Measurements from ENCODE around the gene SH2D2A. TPM values are rescaled to one million over a fixed set of nuclear protein-coding genes. Genes with fewer than 3 reads are reported as not detected.

Gene SH2D2A
- not detected in 2 replicates for total RNA-seq (2014; rRNA removed; shearing (Covaris generic))
- 0.43 and 0.96 TPM in 2 replicates for polyA plus RNA-seq (2016; fragmentation: Nextera tagmentation; extraction: Ambion mirVana)

DNA sequence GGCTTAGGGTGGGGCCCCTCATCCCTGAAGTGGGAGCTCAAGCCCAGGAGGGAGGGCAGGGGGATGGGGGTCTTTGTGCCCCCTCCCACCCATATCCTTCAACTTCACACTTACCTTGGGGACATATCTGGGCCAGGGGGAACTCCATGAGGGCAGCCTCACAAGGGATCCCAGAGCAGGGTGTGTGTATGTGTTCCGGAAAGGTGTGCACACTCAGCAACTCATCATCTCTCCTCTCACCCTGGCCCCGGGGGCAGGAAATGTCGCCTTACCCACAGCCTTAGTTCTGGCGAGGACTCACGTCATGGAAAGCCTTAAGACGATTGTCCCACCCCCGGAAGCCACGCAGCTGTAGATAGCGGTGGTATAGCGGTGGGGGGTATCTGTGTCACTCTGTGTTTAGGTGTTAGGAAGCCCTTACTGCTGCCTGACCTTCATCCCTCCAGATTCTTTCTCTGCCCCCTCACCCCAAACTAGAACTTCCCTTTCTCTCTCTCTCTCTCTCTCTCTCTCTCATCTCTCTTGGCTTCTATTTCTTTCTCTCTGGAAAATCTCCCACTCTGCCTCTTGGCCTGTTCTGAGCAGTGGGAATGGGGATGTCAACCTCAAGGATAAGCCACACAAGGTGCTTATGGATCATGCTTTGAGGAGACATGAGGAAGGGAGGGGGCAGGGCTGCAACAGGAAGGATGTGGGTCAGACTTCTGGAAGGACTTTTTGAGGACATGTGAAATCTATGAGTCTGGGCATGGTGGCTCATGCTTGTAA, at the start of gene SH2D2A:
Gene SH2D2A (minus strand): TSS at position 288 of the 768 bp plus-strand sequence. CDS start 140 bp downstream, at position 148.
- in situ Hi-C loops (cut with MboI): no loop called here
- Histone ChIP-seq H3K4me2 (ENCODE audit: unreplicated experiment) (no peak within 1 kb of the TSS), H3F3A (ENCODE audit: insufficient read depth) (no peaks in the 10 kb centered on the region; the same call in 1 of the 2 replicates), H2AFZ (no peak within 1 kb of the TSS), H3K36me3 (ENCODE audit: low read depth) (no peaks in the 10 kb centered on the region), H3K9ac (no peak within 1 kb of the TSS), H4K20me1 (ENCODE audit: insufficient read depth) (no peaks in the 10 kb centered on the region), H3K27me3 (replicated peaks; ENCODE audit: insufficient read depth) (no peaks in the 10 kb centered on the region), H3K27ac (no peak within 1 kb of the TSS), H3K79me2 (ENCODE audit: insufficient read depth) (no peaks in the 10 kb centered on the region), H3K4me1 (ENCODE audit: insufficient read depth) (peaks cover 36% of the 10 kb centered on the region), H3K9me3 (ENCODE audit: low read depth) (no peaks in the 10 kb centered on the region), H3K9me2 (ENCODE audit: insufficient read depth) (no peaks in the 10 kb centered on the region), H3K4me3 (no peak within 1 kb of the TSS)
- TF ChIP-seq EZH2 (IDR thresholded peaks at IDR 0.05; ENCODE audit: insufficient read depth, poor library complexity, severe bottlenecking) (no peak), EZH2phosphoT487 (IDR thresholded peaks at IDR 0.05; ENCODE audit: insufficient read depth, low read depth) (no peak)
- WGBS, 2 experiments (ENCODE audit: low coverage in 1 of 2, low lambda C conversion rate in 2 of 2, missing lambda C conversion rate in 2 of 2): 40 to 42% methylated on average over 10 of the region's 10 CpGs
- DNase-seq: peak; percentile 58

DNA sequence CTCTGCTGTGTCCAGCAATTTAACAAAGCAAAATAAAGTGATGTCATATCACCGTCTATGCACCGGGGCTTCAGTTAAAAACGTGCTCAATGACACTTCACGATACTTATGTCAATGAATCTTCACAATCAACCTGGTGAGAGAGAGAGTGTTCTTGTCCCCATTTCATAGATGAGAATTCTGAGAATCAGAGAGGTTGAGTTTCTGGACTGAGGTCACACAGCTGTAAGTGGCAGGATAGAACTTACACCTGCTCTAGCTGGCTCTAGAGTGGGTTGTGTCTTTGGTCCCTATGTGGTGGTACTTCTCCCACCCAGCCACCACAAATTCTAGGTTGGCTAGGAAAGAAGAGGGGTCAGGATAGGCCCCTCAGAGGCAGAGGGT, 49.2 kb upstream of the SH2D2A start:
- Histone ChIP-seq H3K4me1 (ENCODE audit: insufficient read depth) (peaks cover 12% of the 10 kb centered on the region), H3K9me3 (ENCODE audit: low read depth) (no peaks in the 10 kb centered on the region), H3K4me2 (ENCODE audit: unreplicated experiment) (no peak overlapping the region), H3K27me3 (replicated peaks; ENCODE audit: insufficient read depth) (peaks cover 13% of the 10 kb centered on the region), H4K20me1 (ENCODE audit: insufficient read depth) (no peaks in the 10 kb centered on the region), H3F3A (ENCODE audit: insufficient read depth) (peaks cover 14% of the 10 kb centered on the region), H3K27ac (no peak overlapping the region), H3K79me2 (ENCODE audit: insufficient read depth) (no peaks in the 10 kb centered on the region), H2AFZ (no peak overlapping the region), H3K36me3 (ENCODE audit: low read depth) (no peaks in the 10 kb centered on the region), H3K9me2 (ENCODE audit: insufficient read depth) (no peaks in the 10 kb centered on the region), H3K9ac (no peak overlapping the region), H3K4me3 (no peak overlapping the region)
- WGBS, 2 experiments (ENCODE audit: low coverage in 1 of 2, low lambda C conversion rate in 2 of 2, missing lambda C conversion rate in 2 of 2): 68 to 70% methylated on average over 4 of the region's 4 CpGs
- DNase-seq: no peak
- TF ChIP-seq EZH2 (IDR thresholded peaks at IDR 0.05; ENCODE audit: insufficient read depth, poor library complexity, severe bottlenecking): no peak
- no peak for TF ChIP-seq EZH2phosphoT487 (IDR thresholded peaks at IDR 0.05; ENCODE audit: insufficient read depth, low read depth)
- in situ Hi-C loops (cut with MboI): loop anchor here (5.0 kb wide), 1 partner anchor 149 kb away; no protein-coding TSS in a partner anchor

DNA sequence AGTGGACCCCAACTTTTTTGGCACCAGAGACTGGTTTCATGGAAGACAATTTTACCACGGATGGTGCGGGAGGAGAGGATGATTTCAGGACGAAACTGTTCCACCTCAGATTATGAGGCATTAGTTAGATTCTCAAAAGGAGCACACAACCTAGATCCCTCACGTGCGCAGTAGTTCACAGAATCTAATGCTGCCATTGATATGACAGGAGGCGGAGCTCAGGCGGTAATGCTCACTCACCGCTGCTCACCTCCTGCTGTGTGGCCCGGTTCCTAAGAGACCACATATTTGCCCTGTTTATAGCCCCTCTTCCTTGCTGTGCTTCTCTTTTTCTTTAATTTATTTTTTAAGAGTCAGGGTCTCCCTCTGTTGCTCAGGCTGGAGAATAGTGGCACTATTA, 48.6 kb upstream of the SH2D2A start:
- WGBS, 2 experiments (ENCODE audit: low coverage in 1 of 2, low lambda C conversion rate in 2 of 2, missing lambda C conversion rate in 2 of 2): 84 to 85% methylated on average over 9 of the region's 9 CpGs
- in situ Hi-C loops (cut with MboI): loop anchor here (5.0 kb wide), 1 partner anchor 148 kb away; no protein-coding TSS in a partner anchor

DNA sequence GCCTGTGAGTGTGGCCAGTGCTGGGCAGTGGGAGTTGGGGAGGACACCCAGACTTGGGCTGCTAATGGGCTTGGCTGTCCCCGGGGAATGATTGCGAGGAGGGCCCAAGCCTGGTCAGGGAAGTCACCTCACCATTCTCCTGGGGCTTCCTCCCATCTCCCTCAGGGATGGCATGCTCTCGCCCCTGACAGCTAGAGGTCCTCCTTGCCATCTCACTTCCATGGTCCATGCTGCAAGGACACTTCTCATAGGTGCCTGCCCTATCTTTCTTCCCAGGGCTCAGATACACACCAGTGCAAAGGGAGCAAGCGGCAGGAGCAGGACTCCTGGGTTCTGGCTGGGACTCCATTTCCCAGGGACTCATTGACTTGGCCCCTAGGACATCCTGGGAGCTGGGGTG, 48.1 kb upstream of the SH2D2A start:
- Histone ChIP-seq H3K36me3 (ENCODE audit: low read depth) (no peaks in the 10 kb centered on the region), H3K27me3 (replicated peaks; ENCODE audit: insufficient read depth) (peaks cover 13% of the 10 kb centered on the region), H3K27ac (no peak overlapping the region), H3K4me1 (ENCODE audit: insufficient read depth) (peaks cover 3% of the 10 kb centered on the region; the same call in 1 of the 2 replicates), H3K9me3 (ENCODE audit: low read depth) (no peaks in the 10 kb centered on the region), H3K9ac (no peak overlapping the region), H4K20me1 (ENCODE audit: insufficient read depth) (no peaks in the 10 kb centered on the region), H2AFZ (no peak overlapping the region), H3F3A (ENCODE audit: insufficient read depth) (peaks cover 3% of the 10 kb centered on the region; the same call in 1 of the 2 replicates), H3K9me2 (ENCODE audit: insufficient read depth) (no peaks in the 10 kb centered on the region), H3K4me3 (no peak overlapping the region), H3K79me2 (ENCODE audit: insufficient read depth) (no peaks in the 10 kb centered on the region), H3K4me2 (ENCODE audit: unreplicated experiment) (no peak overlapping the region)
- no peak for DNase-seq
- in situ Hi-C loops (cut with MboI): loop anchor here (5.0 kb wide), 1 partner anchor 147 kb away; no protein-coding TSS in a partner anchor
- WGBS, 2 experiments (ENCODE audit: low coverage in 1 of 2, low lambda C conversion rate in 2 of 2, missing lambda C conversion rate in 2 of 2): 77 to 83% methylated on average over 4 of the region's 4 CpGs
- no peak for TF ChIP-seq EZH2 (IDR thresholded peaks at IDR 0.05; ENCODE audit: insufficient read depth, poor library complexity, severe bottlenecking)
- no peak for TF ChIP-seq EZH2phosphoT487 (IDR thresholded peaks at IDR 0.05; ENCODE audit: insufficient read depth, low read depth)

More for the DNA sequence above, 48.6 kb upstream of the SH2D2A start:
- peaks cover 8% of the 10 kb centered on the region for H3K4me1 ChIP-seq (ENCODE audit: insufficient read depth)
- no peaks in the 10 kb centered on the region for H3K36me3 ChIP-seq (ENCODE audit: low read depth)
- no peak overlapping the region for H3K4me2 ChIP-seq (ENCODE audit: unreplicated experiment)
- no peaks in the 10 kb centered on the region for H3K9me3 ChIP-seq (ENCODE audit: low read depth)
- peaks cover 8% of the 10 kb centered on the region; the same call in 1 of the 2 replicates for H3F3A ChIP-seq (ENCODE audit: insufficient read depth)
- TF ChIP-seq EZH2phosphoT487 (IDR thresholded peaks at IDR 0.05; ENCODE audit: insufficient read depth, low read depth): no peak
- no peak for TF ChIP-seq EZH2 (IDR thresholded peaks at IDR 0.05; ENCODE audit: insufficient read depth, poor library complexity, severe bottlenecking)
- no peaks in the 10 kb centered on the region for H4K20me1 ChIP-seq (ENCODE audit: insufficient read depth)
- no peak for DNase-seq
- H3K27me3 ChIP-seq (replicated peaks; ENCODE audit: insufficient read depth): peaks cover 13% of the 10 kb centered on the region
- H3K79me2 ChIP-seq (ENCODE audit: insufficient read depth): no peaks in the 10 kb centered on the region
- no peak overlapping the region for H3K27ac ChIP-seq
- no peak overlapping the region for H3K4me3 ChIP-seq
- H3K9ac ChIP-seq: no peak overlapping the region
- H3K9me2 ChIP-seq (ENCODE audit: insufficient read depth): no peaks in the 10 kb centered on the region
- H2AFZ ChIP-seq: no peak overlapping the region
